Left lung (tissue), 10 donors: ENCODE results near the gene GFOD2. TPM values are rescaled to one million over a fixed set of nuclear protein-coding genes. Genes with fewer than 3 reads are reported as not detected.

Source experiments
- ATAC-seq: fragments of 200-7000 bp; cut with Tn5 transposase; one replicate; pipeline ENCODE4 v1.9.1; 2020; ENCODE audit warnings: moderate library complexity
- DNase-seq, 4 donors: peaks; one replicate each; pipeline ENCODE4 v3.0.0-alpha.2; 2013 to 2020
- H3K27ac ChIP-seq, 2 donors: fragments of 200-600 bp; sonication (generic) in 1 of 2; one replicate each; pipeline versions ENCODE4 v1.5.0 to v1.8.0; 2020 to 2021
- H3K27me3 ChIP-seq, 2 donors: fragments of 200-600 bp; sonication (generic) in 1 of 2; one replicate each; pipeline versions ENCODE4 v1.5.0 to v1.8.0; 2020 to 2021
- H3K36me3 ChIP-seq, 2 donors: fragments of 200-600 bp; sonication (generic) in 1 of 2; one replicate each; pipeline versions ENCODE4 v1.5.0 to v1.8.0; 2020 to 2021
- H3K4me1 ChIP-seq, 2 donors: fragments of 200-600 bp; one replicate each; pipeline ENCODE4 v1.8.0; 2021
- H3K4me3 ChIP-seq, 2 donors: fragments of 200-600 bp; sonication (generic) in 1 of 2; one replicate each; pipeline versions ENCODE4 v1.5.0 to v1.8.0; 2020 to 2021; ENCODE audit warnings: mild to moderate bottlenecking in 1 of 2
- H3K9me3 ChIP-seq, 2 donors: fragments of 200-600 bp; sonication (generic) in 1 of 2; one replicate each; pipeline versions ENCODE4 v1.5.0 to v1.8.0; 2020 to 2021
- CTCF ChIP-seq, 2 donors: fragments of 200-600 bp; sonication (generic) in 1 of 2; IDR thresholded peaks; one replicate each; pipeline versions ENCODE4 v1.5.0 to v1.8.0; 2021; ENCODE audit warnings: antibody characterized with exemption in 2 of 2
- intact Hi-C, 2 donors: fragments of 100-400 bp; cut with DNase I; formaldehyde crosslinking; loops; one replicate each; pipeline versions ENCODE4 v1.11.2 to v1.14.2; 2022
- polyA plus RNA-seq, 6 donors: library from polyadenylated mRNA; unstranded; fragments of 120-200 nt; gene quantifications; one replicate each; pipeline ENCODE4 v1.2.1, GENCODE V29; 2013; ENCODE audit not compliant: insufficient read length in 6 of 6
- total RNA-seq, 2 donors: library from RNA; stranded (reverse); fragmentation: NEBNext Ultra II Directional; extraction: Animal tissue kit (Norgen Biotek cat#: 25700); gene quantifications; one replicate each; pipeline ENCODE4 v1.2.1, GENCODE V29; 2021
- donor health status: DM: no; HTN: yes; CAD: no.
- donor health status: DM: no; HTN: no; CAD: no.

Gene GFOD2
- total and polyA plus RNA-seq, 8 donors, result 13.7 to 39.5 (median 32.1) TPM

GRCh38 chr16:67651847-67652246, 67.3 kb downstream of the GFOD2 start:
- Histone ChIP-seq H3K36me3 (peaks cover 0 to 8% of the 10 kb centered on the region in 2 donors), H3K4me3 (no peak overlapping the region), H3K27ac (no peak overlapping the region), H3K27me3 (peaks cover 37 to 86% of the 10 kb centered on the region in 2 donors), H3K4me1 (peaks cover 5 to 9% of the 10 kb centered on the region in 2 donors), H3K9me3 (no peaks in the 10 kb centered on the region)
- intact Hi-C loops, result loop anchor here in 1 of 2 donors (10.0 kb wide), 1 partner anchor 107 kb away; no protein-coding TSS in a partner anchor
- TF ChIP-seq CTCF (IDR thresholded peaks at IDR 0.05), result no peak
- ATAC-seq, result no peak
- DNase-seq, result peak in 1 of 4 donors; percentile 45

GRCh38 chr16:67651039-67651438, 68.1 kb downstream of the GFOD2 start:
- Histone ChIP-seq H3K4me3 (no peak overlapping the region), H3K9me3 (no peaks in the 10 kb centered on the region), H3K27ac (no peak overlapping the region), H3K36me3 (peaks cover 0 to under 1% of the 10 kb centered on the region in 2 donors), H3K4me1 (peaks cover 5 to 9% of the 10 kb centered on the region in 2 donors), H3K27me3 (peaks cover 37 to 93% of the 10 kb centered on the region in 2 donors)
- intact Hi-C loops, result loop anchor here in 1 of 2 donors (10.0 kb wide), 1 partner anchor 106 kb away; no protein-coding TSS in a partner anchor
- ATAC-seq (no peak), DNase-seq (peak in 1 of 4 donors; percentile 41)
- TF ChIP-seq CTCF (IDR thresholded peaks at IDR 0.05), result no peak

- ATAC-seq (no peak), DNase-seq (no peak)
- TF ChIP-seq CTCF (IDR thresholded peaks at IDR 0.05), result no peak
- Histone ChIP-seq H3K36me3 (no peaks in the 10 kb centered on the region), H3K27me3 (peaks cover 45 to 96% of the 10 kb centered on the region in 2 donors), H3K27ac (no peak overlapping the region), H3K9me3 (no peaks in the 10 kb centered on the region), H3K4me3 (no peak overlapping the region), H3K4me1 (peaks cover 5 to 14% of the 10 kb centered on the region in 2 donors)
- intact Hi-C loops, result loop anchor here in 1 of 2 donors (10.0 kb wide), 1 partner anchor 105 kb away; no protein-coding TSS in a partner anchor
Measured at GRCh38 chr16:67650023-67650422, 69.1 kb downstream of the GFOD2 start.

GRCh38 chr16:67649494-67649931, 69.6 kb downstream of the GFOD2 start:
- DNase-seq (peak in 1 of 4 donors; percentile 78), ATAC-seq (no peak)
- Histone ChIP-seq H3K9me3 (no peaks in the 10 kb centered on the region), H3K27me3 (peaks cover 46 to 96% of the 10 kb centered on the region in 2 donors), H3K4me1 (peaks cover 5 to 19% of the 10 kb centered on the region in 2 donors), H3K4me3 (no peak overlapping the region), H3K27ac (no peak overlapping the region), H3K36me3 (no peaks in the 10 kb centered on the region)
- intact Hi-C loops, result loop anchor here in 1 of 2 donors (10.0 kb wide), 1 partner anchor 105 kb away; no protein-coding TSS in a partner anchor
- TF ChIP-seq CTCF (IDR thresholded peaks at IDR 0.05), result no peak

- H3K4me3 ChIP-seq, result no peak overlapping the region
- H3K4me1 ChIP-seq, result peaks cover 5 to 22% of the 10 kb centered on the region in 2 donors
- ATAC-seq (no peak), DNase-seq (no peak)
- H3K9me3 ChIP-seq, result no peaks in the 10 kb centered on the region
- intact Hi-C loops, result loop anchor here in 1 of 2 donors (10.0 kb wide), 1 partner anchor 104 kb away; no protein-coding TSS in a partner anchor
- TF ChIP-seq CTCF (IDR thresholded peaks at IDR 0.05), result no peak
- H3K27me3 ChIP-seq, result peaks cover 41 to 92% of the 10 kb centered on the region in 2 donors
- H3K27ac ChIP-seq, result no peak overlapping the region
- no peaks in the 10 kb centered on the region for H3K36me3 ChIP-seq
Measured at GRCh38 chr16:67648764-67649407, 70.2 kb downstream of the GFOD2 start.
